NB4 (cell line): ENCODE results near the gene ZNF439.

Experiments used
- POLR2A ChIP-seq: IDR thresholded peaks from 2 replicates; pipeline ENCODE4 v1.6.1; 2011; ENCODE audit warnings: mild to moderate bottlenecking; ENCODE audit not compliant: insufficient read length; ENCODE audit errors: extremely low read depth
- TF ChIP-seq, protein P1 (sequence below): IDR thresholded peaks from one replicate; pipeline ENCODE4 v1.5.1; 2012; ENCODE audit warnings: low read depth, low read length

DNA sequence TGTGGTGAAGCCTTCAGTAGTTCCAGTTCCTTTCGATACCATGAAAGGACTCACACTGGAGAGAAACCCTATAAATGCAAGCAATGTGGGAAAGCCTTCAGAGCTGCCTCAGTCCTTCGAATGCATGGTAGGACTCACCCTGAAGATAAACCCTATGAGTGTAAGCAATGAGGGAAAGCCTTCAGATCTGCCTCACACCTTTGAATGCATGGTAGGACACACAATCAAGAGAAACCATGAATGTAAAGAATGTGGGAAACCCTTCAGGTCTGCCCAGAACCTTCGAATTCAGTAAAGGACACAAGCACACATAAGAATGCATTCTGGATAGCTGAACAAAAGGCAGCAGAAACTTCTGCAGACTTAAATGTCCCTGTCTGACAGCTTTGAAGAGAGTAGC lies 57.4 kb downstream of the ZNF439 start:
- TF ChIP-seq, protein P1, sequence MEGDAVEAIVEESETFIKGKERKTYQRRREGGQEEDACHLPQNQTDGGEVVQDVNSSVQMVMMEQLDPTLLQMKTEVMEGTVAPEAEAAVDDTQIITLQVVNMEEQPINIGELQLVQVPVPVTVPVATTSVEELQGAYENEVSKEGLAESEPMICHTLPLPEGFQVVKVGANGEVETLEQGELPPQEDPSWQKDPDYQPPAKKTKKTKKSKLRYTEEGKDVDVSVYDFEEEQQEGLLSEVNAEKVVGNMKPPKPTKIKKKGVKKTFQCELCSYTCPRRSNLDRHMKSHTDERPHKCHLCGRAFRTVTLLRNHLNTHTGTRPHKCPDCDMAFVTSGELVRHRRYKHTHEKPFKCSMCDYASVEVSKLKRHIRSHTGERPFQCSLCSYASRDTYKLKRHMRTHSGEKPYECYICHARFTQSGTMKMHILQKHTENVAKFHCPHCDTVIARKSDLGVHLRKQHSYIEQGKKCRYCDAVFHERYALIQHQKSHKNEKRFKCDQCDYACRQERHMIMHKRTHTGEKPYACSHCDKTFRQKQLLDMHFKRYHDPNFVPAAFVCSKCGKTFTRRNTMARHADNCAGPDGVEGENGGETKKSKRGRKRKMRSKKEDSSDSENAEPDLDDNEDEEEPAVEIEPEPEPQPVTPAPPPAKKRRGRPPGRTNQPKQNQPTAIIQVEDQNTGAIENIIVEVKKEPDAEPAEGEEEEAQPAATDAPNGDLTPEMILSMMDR: no peak
- no peak for TF ChIP-seq POLR2A
